Thyroid gland (tissue), 4 donors: ENCODE measurements around the gene JPT2. TPM values are rescaled to one million over a fixed set of nuclear protein-coding genes. Genes with fewer than 3 reads are reported as not detected.

Experiments
- DNase-seq, 2 donors: peaks; one replicate each; pipeline ENCODE4 v3.0.0-alpha.2; 2019
- H3K27ac ChIP-seq, 3 donors: fragments of 200-600 bp; sonication (generic); 1 replicate in 2 of 3; 2 replicates in 1 of 3; pipeline ENCODE4 v1.5.1; 2016 to 2019; ENCODE audit warnings: mild to moderate bottlenecking in 1 of 3, moderate library complexity in 1 of 3
- H3K27me3 ChIP-seq: fragments of 200-600 bp; sonication (generic); one replicate; pipeline ENCODE4 v1.5.1; 2019
- H3K36me3 ChIP-seq, 2 donors: fragments of 200-600 bp; sonication (generic); one replicate each; pipeline ENCODE4 v1.5.1; 2016 to 2019
- H3K4me1 ChIP-seq, 2 donors: fragments of 200-600 bp; sonication (generic); one replicate each; pipeline ENCODE4 v1.5.1; 2017 to 2019
- H3K4me3 ChIP-seq, 3 donors: fragments of 200-600 bp; sonication (generic); replicated peaks in 1 of 3; 1 replicate in 2 of 3; 2 replicates in 1 of 3; pipeline ENCODE4 v1.5.1; 2016; ENCODE audit warnings: mild to moderate bottlenecking in 1 of 3
- H3K9me3 ChIP-seq: fragments of 200-600 bp; sonication (generic); one replicate; pipeline ENCODE4 v1.5.1; 2017
- CTCF ChIP-seq, 6 experiments: fragments of 200-600 bp in 3 of 6; fragments of 450-650 bp in 3 of 6; sonication (generic) in 3 of 6; IDR thresholded peaks; one replicate each; pipeline ENCODE4 v1.5.1; 2016 to 2019; ENCODE audit warnings: antibody characterized with exemption in 6 of 6, mild to moderate bottlenecking in 2 of 6, inconsistent platforms in 1 of 6, moderate library complexity in 1 of 6
- POLR2A ChIP-seq, 2 donors: fragments of 450-650 bp; IDR thresholded peaks; one replicate each; pipeline ENCODE4 v1.6.1; 2017; ENCODE audit warnings: antibody characterized with exemption in 2 of 2, mild to moderate bottlenecking in 2 of 2, moderate library complexity in 1 of 2
- WGBS, 2 donors: methylation state at CpG; one replicate each; pipeline ENCODE4 v1.1.5; 2017; 5-methylcytosine and 5-hydroxymethylcytosine counted together
- intact Hi-C: fragments of 100-400 bp; cut with DNase I; formaldehyde crosslinking; loops from one replicate; pipeline ENCODE4 v1.15.1; 2023
- total RNA-seq, 4 donors: library from RNA; depleted of rRNA; stranded (reverse); fragments of >200 nt; gene quantifications; one replicate each; pipeline ENCODE4 v1.2.3, GENCODE V29; 2016

JPT2 gene
- total RNA-seq, 4 donors from 2014 or later = 30.8 to 50.3 (median 44.9) TPM

DNA sequence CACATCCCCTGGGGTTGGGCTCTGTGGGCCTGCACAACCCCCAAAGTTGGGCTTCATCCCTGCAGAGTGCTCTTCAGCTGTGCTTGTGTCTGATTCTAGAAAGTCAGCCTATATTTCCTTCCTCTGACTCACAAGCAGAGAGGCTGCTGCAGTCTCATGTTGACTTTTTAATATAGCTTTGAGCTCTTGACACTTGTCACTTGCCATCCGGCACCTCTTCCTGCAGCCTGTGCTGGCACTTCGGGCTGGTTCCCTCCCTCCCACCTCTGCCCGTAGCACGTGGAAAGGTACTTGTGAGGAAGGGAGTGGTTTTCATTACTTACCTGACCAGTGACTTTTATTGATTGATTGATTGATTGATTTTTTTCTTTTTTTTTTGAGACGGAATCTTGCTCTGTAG, 19.0 kb upstream of the JPT2 start:
- H3K9me3 ChIP-seq = no peaks in the 10 kb centered on the region
- intact Hi-C loops = no loop called here
- H3K4me1 ChIP-seq = no peaks in the 10 kb centered on the region
- H3K27ac ChIP-seq = no peak overlapping the region
- H3K27me3 ChIP-seq = no peaks in the 10 kb centered on the region
- TF ChIP-seq CTCF (IDR thresholded peaks at IDR 0.05) (no peak), POLR2A (IDR thresholded peaks at IDR 0.05) (no peak)
- 89 to 96% methylated on average over 5 of the region's 5 CpGs for WGBS, 2 donors
- DNase-seq = no peak
- H3K36me3 ChIP-seq = peaks cover 59 to 79% of the 10 kb centered on the region in 2 donors
- no peak overlapping the region for H3K4me3 ChIP-seq

DNA sequence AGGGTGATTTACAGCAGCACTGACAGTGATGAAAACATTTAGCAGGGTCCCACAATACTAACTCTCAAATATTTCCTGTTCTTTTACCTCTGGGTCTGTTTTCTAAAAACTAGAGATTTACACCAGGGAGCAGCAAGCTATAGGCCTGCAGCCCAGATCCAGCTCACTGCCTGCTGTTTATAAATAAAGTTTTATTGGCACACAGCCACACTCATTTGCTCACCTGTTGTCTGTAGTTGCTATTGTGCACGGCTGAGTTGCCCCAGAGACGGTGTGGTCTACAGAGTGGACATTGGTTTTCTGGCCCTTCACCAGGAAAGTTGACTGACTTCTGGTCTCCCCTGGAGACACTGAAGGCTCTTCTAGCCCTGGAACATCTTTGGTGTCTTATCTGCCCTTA, 16.3 kb upstream of the JPT2 start:
- Histone ChIP-seq H3K36me3 (peaks cover 56 to 83% of the 10 kb centered on the region in 2 donors), H3K27ac (no peak overlapping the region), H3K9me3 (no peaks in the 10 kb centered on the region), H3K4me3 (no peak overlapping the region), H3K27me3 (no peaks in the 10 kb centered on the region), H3K4me1 (no peaks in the 10 kb centered on the region)
- no peak for DNase-seq
- intact Hi-C loops = no loop called here
- TF ChIP-seq POLR2A (IDR thresholded peaks at IDR 0.05) = no peak
- no peak for TF ChIP-seq CTCF (IDR thresholded peaks at IDR 0.05)
- 85 to 92% methylated on average over 2 of the region's 2 CpGs for WGBS, 2 donors

DNA sequence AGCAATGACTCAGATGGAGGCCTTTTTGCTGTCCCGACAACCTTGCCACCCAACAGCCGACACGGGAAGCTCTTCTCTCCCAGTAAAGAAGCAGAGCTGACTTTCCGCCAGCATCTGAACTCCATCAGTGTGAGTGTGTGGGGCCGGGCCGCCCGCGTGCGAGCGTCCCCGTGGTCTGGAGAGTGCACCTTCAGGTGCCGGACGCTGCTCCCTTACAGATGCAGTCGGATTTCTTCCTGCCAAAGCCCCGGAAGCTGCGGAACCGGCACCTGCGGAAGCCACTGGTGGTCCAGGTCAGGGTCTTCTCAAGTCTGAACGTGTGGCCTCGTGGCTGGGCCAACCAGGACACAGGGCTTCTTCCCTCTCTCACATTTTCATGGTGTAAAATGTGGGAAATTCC, 15.5 kb upstream of the JPT2 start:
- Histone ChIP-seq H3K36me3 (peaks cover 58 to 86% of the 10 kb centered on the region in 2 donors), H3K27ac (no peak overlapping the region), H3K27me3 (no peaks in the 10 kb centered on the region), H3K9me3 (no peaks in the 10 kb centered on the region), H3K4me3 (no peak overlapping the region), H3K4me1 (no peaks in the 10 kb centered on the region)
- no peak for TF ChIP-seq POLR2A (IDR thresholded peaks at IDR 0.05)
- no peak for DNase-seq
- intact Hi-C loops = no loop called here
- WGBS, 2 donors = 94 to 95% methylated on average over 20 of the region's 20 CpGs

GRCh38 chr16:1665829-1666228, 12.2 kb upstream of the JPT2 start:
- Histone ChIP-seq H3K27me3 (no peaks in the 10 kb centered on the region), H3K27ac (no peak overlapping the region), H3K36me3 (peaks cover 76 to 95% of the 10 kb centered on the region in 2 donors), H3K4me1 (no peaks in the 10 kb centered on the region), H3K4me3 (no peak overlapping the region), H3K9me3 (no peaks in the 10 kb centered on the region)
- intact Hi-C loops = no loop called here
- 89 to 93% methylated on average over 13 to 15 of the region's 15 CpGs for WGBS, 2 donors
- DNase-seq = no peak
- no peak for TF ChIP-seq CTCF (IDR thresholded peaks at IDR 0.05)
- no peak for TF ChIP-seq POLR2A (IDR thresholded peaks at IDR 0.05)

DNA sequence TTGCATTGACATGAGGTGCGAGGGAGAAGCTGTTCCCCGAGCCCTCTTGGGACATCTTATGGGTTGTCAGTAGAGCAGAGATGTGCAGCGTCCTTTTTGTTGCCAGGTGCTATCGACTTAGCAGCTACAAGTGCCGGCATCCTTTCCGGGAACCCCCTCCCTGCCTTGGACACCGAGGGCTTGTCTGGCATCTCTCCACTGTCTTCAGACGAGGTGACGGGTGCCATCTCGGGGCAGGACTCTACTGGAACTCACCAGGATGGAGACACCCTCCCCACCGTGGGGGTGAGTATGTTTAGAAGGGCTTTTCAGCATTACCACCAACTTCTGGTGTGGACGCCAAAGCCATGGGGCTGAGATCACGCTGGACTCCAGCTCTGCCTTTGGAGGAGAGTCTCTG, 11.8 kb upstream of the JPT2 start:
- Histone ChIP-seq H3K36me3 (peaks cover 81 to 97% of the 10 kb centered on the region in 2 donors), H3K27ac (no peak overlapping the region), H3K4me3 (no peak overlapping the region), H3K9me3 (no peaks in the 10 kb centered on the region), H3K27me3 (no peaks in the 10 kb centered on the region), H3K4me1 (no peaks in the 10 kb centered on the region)
- DNase-seq = no peak
- intact Hi-C loops = no loop called here
- WGBS, 2 donors = 92 to 98% methylated on average over 4 to 7 of the region's 13 CpGs
- TF ChIP-seq POLR2A (IDR thresholded peaks at IDR 0.05) = no peak

GRCh38 chr16:1667271-1667670, 10.8 kb upstream of the JPT2 start:
- H3K36me3 ChIP-seq = peaks cover 90 to 100% of the 10 kb centered on the region in 2 donors

More at GRCh38 chr16:1667271-1667670, 10.8 kb upstream of the JPT2 start:
- no peak for DNase-seq
- no peaks in the 10 kb centered on the region for H3K9me3 ChIP-seq
- no peaks in the 10 kb centered on the region for H3K27me3 ChIP-seq
- no peak overlapping the region for H3K27ac ChIP-seq
- H3K4me3 ChIP-seq = no peak overlapping the region
- WGBS, 2 donors = 83 to 90% methylated on average over 3 to 8 of the region's 8 CpGs
- no peaks in the 10 kb centered on the region for H3K4me1 ChIP-seq
- intact Hi-C loops = no loop called here
- TF ChIP-seq CTCF (IDR thresholded peaks at IDR 0.05) = no peak
